Suprapubic skin (tissue), 3 donors: ENCODE data around the gene TOB2.

ENCODE experiments used
- POLR2A ChIP-seq, 2 donors: fragments of 450-650 bp; IDR thresholded peaks; one replicate each; pipeline ENCODE4 v1.6.1; 2017; ENCODE audit warnings: antibody characterized with exemption in 2 of 2, mild to moderate bottlenecking in 2 of 2, moderate library complexity in 2 of 2
- TF ChIP-seq, protein P1 (sequence below), 2 donors: fragments of 200-600 bp in 1 of 2; fragments of 450-650 bp in 1 of 2; sonication (generic) in 1 of 2; IDR thresholded peaks; one replicate each; pipeline ENCODE4 v1.5.1; 2016 to 2019; ENCODE audit warnings: antibody characterized with exemption in 2 of 2, mild to moderate bottlenecking in 1 of 2, moderate library complexity in 1 of 2

DNA sequence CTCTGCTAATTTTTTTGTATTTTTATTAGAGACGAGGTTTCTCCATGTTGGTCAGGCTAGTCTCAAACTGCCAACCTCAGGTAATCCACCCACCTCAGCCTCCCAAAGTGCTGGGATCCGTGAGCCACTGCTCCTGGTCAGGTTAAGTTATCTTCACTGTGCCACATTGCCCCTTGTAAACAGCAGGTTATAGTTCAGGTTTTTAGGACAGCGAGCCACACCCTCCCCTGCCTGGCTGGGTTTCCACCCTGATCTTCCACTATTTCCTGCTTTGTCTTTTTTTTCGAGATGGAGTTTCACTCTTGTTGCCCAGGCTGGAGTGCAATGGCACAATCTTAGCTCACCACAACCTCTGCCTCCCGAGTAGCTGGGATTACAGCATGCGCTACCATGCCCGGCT, 38.4 kb upstream of the TOB2 start:
- TF ChIP-seq, protein P1, sequence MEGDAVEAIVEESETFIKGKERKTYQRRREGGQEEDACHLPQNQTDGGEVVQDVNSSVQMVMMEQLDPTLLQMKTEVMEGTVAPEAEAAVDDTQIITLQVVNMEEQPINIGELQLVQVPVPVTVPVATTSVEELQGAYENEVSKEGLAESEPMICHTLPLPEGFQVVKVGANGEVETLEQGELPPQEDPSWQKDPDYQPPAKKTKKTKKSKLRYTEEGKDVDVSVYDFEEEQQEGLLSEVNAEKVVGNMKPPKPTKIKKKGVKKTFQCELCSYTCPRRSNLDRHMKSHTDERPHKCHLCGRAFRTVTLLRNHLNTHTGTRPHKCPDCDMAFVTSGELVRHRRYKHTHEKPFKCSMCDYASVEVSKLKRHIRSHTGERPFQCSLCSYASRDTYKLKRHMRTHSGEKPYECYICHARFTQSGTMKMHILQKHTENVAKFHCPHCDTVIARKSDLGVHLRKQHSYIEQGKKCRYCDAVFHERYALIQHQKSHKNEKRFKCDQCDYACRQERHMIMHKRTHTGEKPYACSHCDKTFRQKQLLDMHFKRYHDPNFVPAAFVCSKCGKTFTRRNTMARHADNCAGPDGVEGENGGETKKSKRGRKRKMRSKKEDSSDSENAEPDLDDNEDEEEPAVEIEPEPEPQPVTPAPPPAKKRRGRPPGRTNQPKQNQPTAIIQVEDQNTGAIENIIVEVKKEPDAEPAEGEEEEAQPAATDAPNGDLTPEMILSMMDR (IDR thresholded peaks at IDR 0.05), result no peak
- no peak for TF ChIP-seq POLR2A (IDR thresholded peaks at IDR 0.05)
